Smooth muscle cell (in vitro differentiated cells): ENCODE data around the gene SRC. TPM values are rescaled to one million over a fixed set of nuclear protein-coding genes. Genes with fewer than 3 reads are reported as not detected.
A peak's percentile ranks its signal among the peaks of the same experiment; 100 is the strongest.

ENCODE experiments used
- DNase-seq: peaks from one replicate; lab custom pipeline; 2025; ENCODE audit not compliant: unreplicated experiment; lab: John Stamatoyannopoulos, UW
- H2AFZ ChIP-seq: fragments of 200-600 bp; sonication (generic); 2 replicates; pipeline ENCODE4 v1.6.0; 2016; ENCODE audit warnings: antibody characterized with exemption, low read depth, mild to moderate bottlenecking
- H3F3A ChIP-seq: fragments of 200-600 bp; sonication (generic); 2 replicates; pipeline ENCODE4 v1.6.0; 2017; ENCODE audit warnings: antibody characterized with exemption, low read depth
- H3K27ac ChIP-seq: fragments of 200-600 bp; sonication (generic); 2 replicates; pipeline ENCODE4 v1.5.1; 2016; ENCODE audit warnings: low read depth, mild to moderate bottlenecking
- H3K27me3 ChIP-seq: fragments of 200-600 bp; sonication (generic); 2 replicates; pipeline ENCODE4 v1.6.1; 2016; ENCODE audit warnings: low read depth, mild to moderate bottlenecking
- H3K36me3 ChIP-seq: fragments of 200-600 bp; sonication (generic); 2 replicates; pipeline ENCODE4 v1.5.1; 2016; ENCODE audit warnings: low read depth
- H3K4me1 ChIP-seq: fragments of 200-600 bp; sonication (generic); 2 replicates; pipeline ENCODE4 v1.5.1; 2016; ENCODE audit warnings: low read depth
- H3K4me2 ChIP-seq: fragments of 200-600 bp; sonication (generic); 2 replicates; pipeline ENCODE4 v1.6.0; 2016; ENCODE audit warnings: mild to moderate bottlenecking
- H3K4me3 ChIP-seq: fragments of 200-600 bp; sonication (generic); 2 replicates; pipeline ENCODE4 v1.5.1; 2016; ENCODE audit warnings: mild to moderate bottlenecking
- H3K79me2 ChIP-seq: fragments of 200-600 bp; sonication (generic); 2 replicates; pipeline ENCODE4 v1.6.0; 2016; ENCODE audit warnings: low read depth, mild to moderate bottlenecking
- H3K9ac ChIP-seq: fragments of 200-600 bp; sonication (generic); 2 replicates; pipeline ENCODE4 v1.6.0; 2016; ENCODE audit warnings: low read depth
- H3K9me3 ChIP-seq: fragments of 200-600 bp; sonication (generic); replicated peaks from 2 replicates; pipeline ENCODE4 v1.5.1; 2016; ENCODE audit warnings: low read depth
- H4K20me1 ChIP-seq: fragments of 200-600 bp; sonication (generic); 2 replicates; pipeline ENCODE4 v1.6.0; 2016; ENCODE audit warnings: low read depth
- CTCF ChIP-seq: fragments of 200-600 bp; sonication (generic); IDR thresholded peaks from 2 replicates; pipeline ENCODE4 v1.5.1; 2017; ENCODE audit warnings: borderline replicate concordance, mild to moderate bottlenecking, antibody characterized with exemption; ENCODE audit not compliant: insufficient read depth, poor library complexity, severe bottlenecking
- WGBS: methylation state at CpG from one replicate; pipeline ENCODE4 v1.1.7; 2016; ENCODE audit warnings: low lambda C conversion rate; 5-methylcytosine and 5-hydroxymethylcytosine counted together
- polyA plus RNA-seq: library from polyadenylated mRNA; unstranded; fragments of >200 nt; fragmentation: Nextera tagmentation; extraction: Ambion mirVana; gene quantifications from 2 replicates; pipeline ENCODE4 v1.2.1, GENCODE V29; 2016
- total RNA-seq: library from RNA; depleted of rRNA; stranded (reverse); fragments of >200 nt; gene quantifications from 2 replicates; pipeline ENCODE4 v1.2.3, GENCODE V29; 2014

SRC gene
- total RNA-seq, result 26.7 and 36.5 TPM in 2 replicates
- polyA plus RNA-seq, result 26.0 and 47.7 TPM in 2 replicates

- peak within 1 kb of the TSS; percentile 87 for H3K9ac ChIP-seq
- TF ChIP-seq CTCF, result no peak
- H2AFZ ChIP-seq, result peak within 1 kb of the TSS; percentile 75
- 28% methylated on average over 20 of the region's 63 CpGs for WGBS
- H3K4me3 ChIP-seq, result peak within 1 kb of the TSS; percentile 80
- H3K36me3 ChIP-seq, result no peaks in the 10 kb centered on the region
- H3K27ac ChIP-seq, result peak within 1 kb of the TSS; percentile 45
- no peaks in the 10 kb centered on the region for H3K9me3 ChIP-seq
- peaks cover 39% of the 10 kb centered on the region for H4K20me1 ChIP-seq
- H3K4me2 ChIP-seq, result peak within 1 kb of the TSS; percentile 94
- DNase-seq, result peak; percentile 27
- H3K79me2 ChIP-seq, result peaks cover 52% of the 10 kb centered on the region
- H3K4me1 ChIP-seq, result peaks cover 6% of the 10 kb centered on the region
- no peaks in the 10 kb centered on the region for H3F3A ChIP-seq
- H3K27me3 ChIP-seq, result no peaks in the 10 kb centered on the region
Observed at GRCh38 chr20:37345339-37346235, at the start of gene SRC. Gene SRC (plus strand): TSS chr20:37346140. CDS start chr20:37384154, 38,014 bp downstream.

GRCh38 chr20:37296371-37296770, 49.6 kb upstream of the SRC start:
- Histone ChIP-seq H3K4me1 (peaks cover 11% of the 10 kb centered on the region), H3K9me3 (no peaks in the 10 kb centered on the region), H3K79me2 (peaks cover 71% of the 10 kb centered on the region), H3K27me3 (no peaks in the 10 kb centered on the region), H3K4me3 (no peak overlapping the region), H3K36me3 (no peaks in the 10 kb centered on the region), H2AFZ (no peak overlapping the region), H3F3A (peaks cover 34% of the 10 kb centered on the region), H3K27ac (peak overlapping the region; percentile 97), H3K4me2 (peak overlapping the region; percentile 42), H3K9ac (no peak overlapping the region), H4K20me1 (no peaks in the 10 kb centered on the region)
- 38% methylated on average over 2 of the region's 2 CpGs for WGBS
- DNase-seq, result no peak
- no peak for TF ChIP-seq CTCF

GRCh38 chr20:37297066-37297736, 48.7 kb upstream of the SRC start:
- WGBS, result 71% methylated on average over 13 of the region's 13 CpGs
- peaks cover 11% of the 10 kb centered on the region for H3K4me1 ChIP-seq
- H3K4me3 ChIP-seq, result no peak overlapping the region
- H2AFZ ChIP-seq, result no peak overlapping the region
- no peaks in the 10 kb centered on the region for H4K20me1 ChIP-seq
- peak overlapping the region; percentile 97 for H3K27ac ChIP-seq
- peak overlapping the region; percentile 42 for H3K4me2 ChIP-seq
- H3K9ac ChIP-seq, result no peak overlapping the region
- no peak for TF ChIP-seq CTCF
- peaks cover 70% of the 10 kb centered on the region for H3K79me2 ChIP-seq
- H3F3A ChIP-seq, result peaks cover 33% of the 10 kb centered on the region
- H3K36me3 ChIP-seq, result no peaks in the 10 kb centered on the region
- H3K27me3 ChIP-seq, result no peaks in the 10 kb centered on the region
- no peak for DNase-seq
- H3K9me3 ChIP-seq, result no peaks in the 10 kb centered on the region
